HG03175 (cell line): ENCODE results near the gene SERINC1.

Source experiments
- ATAC-seq: cut with Tn5 transposase; IDR thresholded peaks from one replicate; pipeline ENCODE4 v1.9.1; 2021; ENCODE audit warnings: mild to moderate bottlenecking, moderate library complexity; ENCODE audit not compliant: unreplicated experiment

The SERINC1 gene

GRCh38 chr6:122438975-122439374 is 32.6 kb downstream of the SERINC1 start:
- ATAC-seq: no peak

DNA sequence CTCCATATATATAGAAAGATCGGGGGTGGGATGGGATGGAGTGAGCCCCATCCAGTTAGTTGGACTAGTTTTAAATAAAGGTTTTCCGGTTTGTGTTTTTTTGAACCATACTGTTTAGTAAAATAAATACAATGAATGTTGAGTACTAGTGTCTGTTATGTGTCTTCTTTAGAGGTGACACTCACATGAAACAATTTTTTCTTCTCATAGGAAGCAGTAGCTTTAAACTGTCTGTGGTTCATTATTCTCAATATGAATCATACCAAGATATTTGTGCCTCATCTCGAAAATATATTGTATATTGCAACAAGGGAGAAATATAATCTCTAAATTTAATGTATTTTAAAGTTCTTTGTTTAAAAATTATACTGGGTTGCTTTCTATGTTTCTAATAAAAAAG is 38.8 kb downstream of the SERINC1 start:
- no peak for ATAC-seq

DNA sequence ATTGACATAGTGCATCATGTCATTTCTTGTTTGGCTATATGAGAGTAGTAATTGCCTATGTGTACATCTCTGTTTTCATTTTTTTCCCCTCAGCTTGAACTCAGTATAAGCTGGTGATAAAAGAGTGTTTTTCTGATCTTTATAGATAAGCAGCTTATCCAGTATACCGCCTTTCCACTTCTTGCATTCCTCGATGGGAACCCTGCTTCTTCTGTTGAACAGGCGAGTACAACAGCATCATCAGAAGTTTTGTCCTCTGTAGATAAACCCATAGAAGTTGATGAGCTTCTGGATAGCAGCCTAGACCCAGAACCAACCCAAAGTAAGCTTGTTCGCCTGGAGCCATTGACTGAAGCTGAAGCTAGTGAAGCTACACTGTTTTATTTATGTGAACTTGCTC is 39.8 kb downstream of the SERINC1 start:
- no peak for ATAC-seq

DNA sequence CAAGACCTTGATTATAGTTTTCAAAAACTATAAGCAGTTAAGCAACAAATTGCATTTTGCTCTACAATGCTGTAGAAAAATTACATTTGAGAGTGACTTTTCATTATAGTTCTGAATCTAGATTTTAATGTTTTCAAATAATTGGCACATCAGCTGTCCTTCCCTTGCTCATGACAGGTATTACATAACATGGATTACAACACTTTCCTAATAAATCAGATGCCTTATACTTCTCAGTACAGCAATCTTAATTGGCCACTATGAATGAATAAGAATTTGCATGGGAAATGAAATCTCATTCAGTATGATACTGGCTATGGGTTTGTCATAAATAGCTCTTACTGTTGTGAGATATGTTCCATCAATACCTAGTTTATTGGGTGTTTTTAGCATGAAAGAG is 42.3 kb downstream of the SERINC1 start:
- ATAC-seq: no peak

DNA sequence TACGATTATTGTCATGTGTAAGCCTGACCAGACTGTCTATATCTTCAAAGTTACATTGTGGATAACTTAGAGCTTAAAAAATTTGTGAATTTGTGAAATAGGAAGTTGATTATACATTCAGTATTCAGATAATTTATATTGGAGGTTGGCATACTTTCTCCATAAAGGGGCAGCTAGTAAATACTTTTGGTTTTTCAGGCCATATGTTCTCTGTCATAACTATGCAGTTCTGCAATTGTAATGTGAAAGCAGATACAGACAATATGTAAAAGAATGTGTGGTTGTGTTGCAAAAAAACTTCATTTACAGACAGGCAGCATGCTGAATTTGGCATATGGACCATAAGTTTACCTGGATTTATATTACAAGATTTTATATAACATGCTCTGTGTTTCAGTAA is 42.8 kb downstream of the SERINC1 start:
- ATAC-seq: no peak

DNA sequence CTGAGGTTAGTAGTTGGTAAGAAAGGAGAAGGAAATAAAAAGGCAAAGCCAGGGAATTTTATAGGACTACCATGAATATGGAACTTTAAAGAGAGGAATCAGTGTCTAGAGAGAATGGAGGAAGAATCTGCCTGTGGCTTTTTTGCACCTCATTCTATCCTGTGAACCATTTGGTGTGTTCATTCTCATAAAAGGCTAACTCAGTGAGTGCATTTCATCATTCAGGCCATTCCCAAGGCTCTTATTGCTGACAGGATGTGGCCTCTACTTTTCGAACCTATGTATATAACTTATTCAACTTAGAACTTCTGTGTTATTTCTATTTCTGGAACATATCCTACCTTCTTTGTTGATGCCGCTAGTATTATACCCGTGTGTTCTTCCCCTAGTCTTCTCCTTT is 45.0 kb downstream of the SERINC1 start:
- no peak for ATAC-seq

DNA sequence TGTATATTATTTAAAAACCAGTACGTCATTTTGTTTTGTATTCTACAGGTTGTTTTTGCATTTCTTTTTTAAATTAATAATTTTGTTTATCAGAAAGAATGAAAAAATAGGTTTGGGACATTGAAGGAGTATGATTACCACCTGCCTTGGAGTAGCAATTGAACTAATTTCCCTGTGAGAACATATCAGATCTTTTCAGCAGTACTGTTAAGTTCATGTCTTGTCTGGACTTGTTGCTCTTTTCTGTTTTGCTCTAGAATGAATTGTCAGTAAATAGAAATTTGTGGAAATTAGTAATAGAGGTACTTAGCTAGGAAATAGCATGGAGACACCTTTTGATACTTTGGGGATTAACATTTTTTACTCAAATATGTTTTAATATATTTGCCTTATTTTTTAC is 47.9 kb downstream of the SERINC1 start:
- ATAC-seq: no peak

- peak; percentile 77 for ATAC-seq
These were observed 48.9 kb downstream of the SERINC1 start for GRCh38 chr6:122422614-122423267.

DNA sequence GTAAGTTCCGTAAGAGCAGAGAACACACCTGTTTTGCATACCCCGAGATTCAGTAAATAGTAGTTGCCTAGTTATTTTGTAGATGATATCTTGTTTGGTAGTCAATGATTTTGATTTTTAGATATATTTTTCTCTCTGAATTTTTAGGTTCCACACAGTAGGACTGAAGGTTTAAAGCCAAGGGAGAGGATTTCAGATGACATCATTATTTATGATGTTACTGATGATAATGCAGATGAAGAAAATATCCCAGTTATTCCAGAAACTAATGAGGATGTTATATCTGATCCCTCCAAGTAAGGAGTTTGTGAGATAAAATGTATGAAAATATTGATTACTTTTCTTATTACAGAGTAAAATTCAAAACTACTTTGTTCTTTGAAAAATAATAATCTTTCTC is 49.6 kb downstream of the SERINC1 start:
- ATAC-seq: no peak

DNA sequence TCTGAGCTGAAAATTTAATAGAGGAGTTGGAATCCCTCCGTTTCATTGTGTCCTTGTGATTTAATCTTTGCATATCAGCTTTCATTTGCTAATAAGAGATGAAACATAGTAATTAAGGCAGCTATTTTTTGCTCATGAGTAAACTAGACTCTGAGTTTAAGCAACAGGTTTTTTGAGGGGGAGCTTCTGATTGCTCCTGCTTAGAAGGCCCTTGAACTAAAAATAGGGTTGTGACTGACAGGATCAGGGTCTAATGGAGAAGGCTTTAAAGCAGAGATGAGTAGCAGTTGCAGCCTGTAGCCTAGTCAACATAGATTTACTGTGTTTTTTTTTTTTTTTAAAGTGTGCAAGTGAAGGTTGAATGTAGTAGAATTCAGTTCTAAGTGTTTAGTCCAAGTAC is 54.8 kb downstream of the SERINC1 start:
- no peak for ATAC-seq

DNA sequence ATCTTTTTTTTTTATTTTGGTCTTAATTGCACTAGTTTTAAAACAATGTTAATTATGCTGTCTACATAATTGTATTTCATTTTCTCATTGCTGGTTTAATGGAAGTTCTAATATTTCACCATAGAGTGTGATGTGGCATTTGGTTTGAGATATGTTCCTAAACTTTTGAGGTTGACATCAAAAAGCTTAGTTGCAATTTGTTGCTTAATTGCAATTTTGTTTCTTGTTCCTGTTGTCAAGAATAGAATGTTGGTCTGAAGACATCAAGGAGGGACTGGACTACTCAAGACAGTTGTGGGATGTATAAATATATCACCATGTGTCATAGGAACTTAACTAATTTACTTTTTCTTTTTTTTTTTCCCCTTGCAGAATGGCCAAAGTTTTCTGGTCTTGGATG is 59.6 kb downstream of the SERINC1 start:
- ATAC-seq: no peak

DNA sequence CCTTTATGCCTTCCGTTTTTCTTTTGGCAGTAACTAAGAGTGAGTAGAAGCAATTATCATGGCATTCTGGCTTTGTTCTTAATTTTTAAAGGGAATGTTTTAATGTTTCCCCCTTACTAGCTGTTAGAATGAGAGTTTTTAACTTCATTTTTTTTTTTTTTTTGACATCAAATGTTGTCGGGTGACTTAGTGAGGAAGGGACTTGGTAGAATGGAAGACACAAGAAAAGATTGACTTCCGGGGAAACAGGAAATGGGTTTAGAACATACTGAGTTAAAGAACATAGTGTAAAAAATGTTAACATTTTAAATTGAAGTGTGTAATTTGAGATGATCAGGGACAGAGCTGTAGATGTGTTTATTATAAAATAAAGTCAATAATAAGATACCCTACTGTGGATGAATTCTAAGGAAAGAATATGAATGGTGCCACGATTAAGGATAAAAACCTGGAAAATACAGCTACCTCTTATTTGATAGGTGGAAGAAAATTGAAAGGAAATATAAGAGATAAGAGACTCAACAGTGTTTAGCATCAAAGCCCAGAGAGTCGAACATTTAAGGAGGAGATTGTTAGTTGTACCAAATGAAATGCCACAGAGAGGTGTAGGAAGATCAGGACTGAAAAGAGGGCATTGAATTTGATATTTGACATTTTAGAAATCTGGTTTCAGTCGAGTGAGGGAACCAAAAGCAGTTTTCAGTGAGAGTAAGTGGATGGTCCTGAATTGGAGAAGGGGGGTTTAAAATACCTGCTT is 62.7 kb downstream of the SERINC1 start:
- ATAC-seq: no peak

DNA sequence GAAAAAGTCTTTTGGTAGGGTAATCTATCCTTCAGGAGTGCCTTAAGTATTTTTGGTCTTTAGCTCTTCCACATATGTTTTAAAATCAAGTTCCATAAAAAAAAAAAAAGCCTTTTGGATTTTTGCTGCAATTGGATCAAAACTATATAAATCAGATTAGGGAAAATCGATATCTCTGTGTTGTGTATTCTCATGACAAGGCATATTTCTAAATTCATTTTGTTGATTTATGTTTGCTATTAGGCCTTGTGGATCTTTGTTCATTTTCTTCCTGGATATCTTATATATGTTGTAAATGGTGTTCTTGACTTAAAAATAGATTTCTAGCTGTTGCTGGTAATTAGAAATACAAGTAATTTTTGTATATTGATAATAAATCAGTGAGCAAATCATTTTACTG is 63.4 kb downstream of the SERINC1 start:
- no peak for ATAC-seq

DNA sequence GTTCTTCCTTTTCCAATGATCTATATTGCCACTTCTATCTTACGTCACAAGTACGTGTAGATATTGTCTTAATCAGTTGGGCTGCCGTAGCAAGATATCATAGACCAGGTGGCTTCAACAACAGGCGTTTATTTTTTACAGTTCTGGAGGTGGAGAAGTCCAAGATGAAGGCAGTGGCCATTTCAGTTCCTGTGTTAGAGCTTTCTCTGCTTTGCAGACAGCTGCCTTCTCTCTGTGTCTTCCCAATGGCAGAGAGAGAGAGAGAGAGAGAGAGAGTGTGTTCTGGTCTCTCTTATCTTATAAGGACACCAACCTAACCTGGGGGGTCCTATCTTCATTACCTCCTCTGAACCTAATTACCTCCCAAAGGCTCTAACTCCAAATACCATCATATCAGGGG is 63.9 kb downstream of the SERINC1 start:
- ATAC-seq: no peak

GRCh38 chr6:122406187-122406586 is 65.4 kb downstream of the SERINC1 start:
- ATAC-seq: no peak

DNA sequence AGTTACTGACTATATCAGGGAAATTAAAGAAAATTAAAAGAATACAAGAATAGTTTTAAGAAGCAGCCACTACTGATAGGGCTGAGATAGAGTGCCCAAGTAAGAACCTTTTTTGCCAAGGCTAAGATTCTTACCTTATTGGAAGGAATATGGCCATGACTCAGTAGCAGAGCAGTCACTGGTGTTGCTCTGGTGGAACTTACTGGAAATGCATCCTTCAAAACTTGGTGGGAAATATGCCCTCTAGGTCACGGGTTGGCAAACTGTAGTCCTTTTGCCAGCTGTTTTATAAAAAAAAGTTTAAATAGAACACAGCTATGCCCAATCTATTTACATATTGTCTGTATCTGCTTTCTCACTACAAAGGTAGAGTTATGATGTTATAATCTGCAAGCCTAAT is 66.2 kb downstream of the SERINC1 start:
- ATAC-seq: no peak

DNA sequence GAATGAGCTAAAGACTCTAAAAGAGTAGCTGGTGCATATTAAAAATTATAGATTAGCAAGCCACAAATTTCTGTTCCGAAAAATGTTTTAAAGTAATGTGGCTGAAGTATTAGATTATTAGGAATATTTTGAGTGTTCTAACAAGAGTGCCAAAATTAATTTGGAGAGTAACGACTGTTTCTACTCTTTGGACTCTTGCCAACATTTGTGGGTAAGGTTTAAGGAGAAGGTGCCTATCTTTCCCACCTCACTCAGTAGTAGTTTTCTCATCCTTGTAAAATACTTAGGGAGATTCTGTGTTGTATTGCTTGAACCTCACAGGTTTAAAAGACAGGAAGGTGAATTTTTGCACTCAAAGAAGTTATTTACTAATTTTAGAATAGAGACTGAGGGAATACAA is 67.2 kb downstream of the SERINC1 start:
- ATAC-seq: no peak

- ATAC-seq: no peak
These were observed 70.5 kb downstream of the SERINC1 start for GRCh38 chr6:122401104-122401503.

- ATAC-seq: no peak
These were observed 71.0 kb downstream of the SERINC1 start for GRCh38 chr6:122400462-122401089.

DNA sequence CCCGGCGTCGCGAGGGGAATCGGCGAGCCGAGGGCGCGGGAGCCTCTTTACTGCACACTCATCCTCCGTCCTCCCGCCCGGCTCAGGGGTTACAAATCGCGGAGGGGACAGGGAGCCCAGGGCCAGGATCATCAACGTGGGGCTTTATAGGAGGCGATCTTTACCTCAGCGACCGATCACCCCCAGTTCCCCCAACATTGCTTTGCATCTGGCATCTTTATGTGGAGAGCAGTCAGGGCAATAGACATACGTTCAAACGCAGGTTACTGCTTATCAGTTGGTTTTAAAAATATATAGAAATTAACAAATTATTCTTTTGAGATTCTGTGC is 71.5 kb downstream of the SERINC1 start:
- ATAC-seq: peak; percentile 14

- ATAC-seq: peak; percentile 99
These were observed 72.1 kb downstream of the SERINC1 start, which contains the start of gene HSF2 for GRCh38 chr6:122399348-122400120. Gene HSF2 (plus strand): TSS chr6:122399652. CDS start chr6:122399738, 86 bp downstream.

DNA sequence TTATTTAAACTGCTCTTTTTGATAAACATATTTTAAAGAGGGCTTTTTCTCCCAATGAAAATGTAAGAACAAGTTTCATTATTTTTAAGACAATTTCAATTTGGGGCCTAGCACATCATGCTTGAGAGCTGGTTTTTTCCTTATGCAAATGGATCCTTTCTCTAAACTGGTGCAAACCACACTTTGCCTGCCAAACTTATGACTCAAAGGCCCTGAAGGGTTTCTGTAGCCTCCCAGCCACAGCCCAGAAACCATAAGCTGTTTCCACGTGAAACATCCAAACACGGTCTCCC is 72.6 kb downstream of the SERINC1 start:
- no peak for ATAC-seq
